A549 (cell line): ENCODE measurements around the gene MTARC1.

Source experiments
- BHLHE40 ChIP-seq: IDR thresholded peaks from 2 replicates; pipeline ENCODE4 v1.6.1; 2012; ENCODE audit warnings: low read depth, low read length, inconsistent platforms
- CTCF ChIP-seq: fragments of >200 bp; sonication (Bioruptor Twin); formaldehyde crosslinking; IDR thresholded peaks from 3 replicates; pipeline ENCODE4 v1.5.1; 2016
- POLR2A ChIP-seq: IDR thresholded peaks from 2 replicates; pipeline ENCODE4 v1.6.1; 2012; ENCODE audit warnings: mild to moderate bottlenecking, low read length
- RFX5 ChIP-seq: fragments of 450-650 bp; IDR thresholded peaks from 2 replicates; pipeline ENCODE4 v1.7.1; 2014; ENCODE audit warnings: antibody characterized with exemption, mild to moderate bottlenecking, moderate library complexity
- SMC3 ChIP-seq: fragments of >200 bp; sonication (Bioruptor Twin); formaldehyde crosslinking; IDR thresholded peaks from 3 replicates; pipeline ENCODE4 v1.6.1; 2018; ENCODE audit warnings: inconsistent platforms
- USF2 ChIP-seq: fragments of 450-650 bp; IDR thresholded peaks from 2 replicates; pipeline ENCODE4 v1.6.1; 2014; ENCODE audit warnings: antibody characterized with exemption

- no peak for TF ChIP-seq CTCF
- no peak for TF ChIP-seq USF2
- no peak for TF ChIP-seq SMC3
- no peak for TF ChIP-seq BHLHE40
- TF ChIP-seq RFX5, result no peak
- TF ChIP-seq POLR2A, result no peak
These were observed 13.9 kb upstream of the MTARC1 start for GRCh38 chr1:220772846-220773245.
